Loucy (cell line): ENCODE results near the gene NKAIN2.

Experiments
- CTCF ChIP-seq: fragments of 200-600 bp; sonication (generic); conservative IDR thresholded peaks from 2 replicates; pipeline ENCODE4 v1.5.1; 2014; ENCODE audit warnings: mild to moderate bottlenecking, antibody characterized with exemption, low read length
- EZH2phosphoT487 ChIP-seq: fragments of 200-600 bp; IDR thresholded peaks from 2 replicates; pipeline ENCODE4 v1.6.1; 2018; ENCODE audit warnings: antibody characterized with exemption, mild to moderate bottlenecking, moderate library complexity, borderline replicate concordance

- no peak for TF ChIP-seq CTCF
- TF ChIP-seq EZH2phosphoT487, result no peak
Measured at GRCh38 chr6:124057461-124057860, 253.8 kb downstream of the NKAIN2 start.
